GM19025 (cell line): Measurements from ENCODE around the gene CEBPZ.
A peak's percentile ranks its signal among the peaks of the same experiment; 100 is the strongest.
"Not testable (repeated sequence)": the region's sequence is repeated elsewhere in the genome, so short reads cannot be mapped to it uniquely, and the experiment has no call there.

Experiments
- ATAC-seq: cut with Tn5 transposase; IDR thresholded peaks from one replicate; pipeline ENCODE4 v1.9.1; 2021; ENCODE audit warnings: mild to moderate bottlenecking, low read depth, moderate library complexity; ENCODE audit not compliant: unreplicated experiment

Gene CEBPZ

GRCh38 chr2:37225129-37225528 lies 6.3 kb downstream of the CEBPZ start:
- ATAC-seq, result not testable (repeated sequence)

GRCh38 chr2:37224063-37224462 lies 7.3 kb downstream of the CEBPZ start:
- no peak for ATAC-seq

DNA sequence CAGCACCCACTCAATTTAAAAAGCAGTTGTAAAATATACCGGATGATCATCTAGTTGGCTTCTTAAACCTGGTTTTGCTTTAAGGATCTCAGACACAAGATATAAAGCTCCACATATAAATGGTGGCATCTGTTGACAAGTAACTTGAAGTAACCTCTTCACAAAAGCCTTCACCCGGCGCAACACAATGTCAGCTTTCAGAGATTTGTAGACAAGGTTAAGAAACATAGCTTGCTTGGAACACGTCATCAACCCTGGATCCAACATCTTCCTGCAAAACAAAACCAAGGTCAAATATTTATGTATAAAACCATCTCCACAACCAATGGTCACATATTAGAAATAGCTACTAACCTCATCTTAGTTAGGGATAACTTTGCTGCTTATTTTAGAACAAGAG lies 8.3 kb downstream of the CEBPZ start:
- ATAC-seq, result no peak

- no peak for ATAC-seq
Observed at GRCh38 chr2:37219046-37219445, 12.3 kb downstream of the CEBPZ start.

DNA sequence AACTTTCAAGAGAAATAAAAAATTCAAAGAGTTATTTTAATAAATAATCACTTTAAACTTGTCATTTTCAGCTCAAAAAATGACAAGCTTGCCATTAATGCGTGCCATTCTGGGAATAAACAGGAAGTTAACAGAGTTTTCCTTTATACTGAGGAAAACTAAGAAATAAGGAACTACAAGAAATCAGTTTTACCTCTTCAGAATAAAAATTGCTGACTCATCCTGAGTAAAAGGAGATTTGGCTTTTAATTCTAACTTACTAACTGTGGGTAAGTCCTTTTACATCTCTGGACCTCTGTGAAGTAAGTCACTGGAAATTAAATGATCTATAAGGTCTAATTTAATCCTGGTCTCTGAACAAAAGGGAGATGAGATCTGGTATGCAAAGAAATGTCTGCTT lies 16.1 kb downstream of the CEBPZ start:
- ATAC-seq, result no peak

- ATAC-seq, result no peak
Observed at GRCh38 chr2:37211939-37212338, 19.5 kb downstream of the CEBPZ start.

GRCh38 chr2:37211212-37211611 lies 20.2 kb downstream of the CEBPZ start:
- ATAC-seq, result no peak

DNA sequence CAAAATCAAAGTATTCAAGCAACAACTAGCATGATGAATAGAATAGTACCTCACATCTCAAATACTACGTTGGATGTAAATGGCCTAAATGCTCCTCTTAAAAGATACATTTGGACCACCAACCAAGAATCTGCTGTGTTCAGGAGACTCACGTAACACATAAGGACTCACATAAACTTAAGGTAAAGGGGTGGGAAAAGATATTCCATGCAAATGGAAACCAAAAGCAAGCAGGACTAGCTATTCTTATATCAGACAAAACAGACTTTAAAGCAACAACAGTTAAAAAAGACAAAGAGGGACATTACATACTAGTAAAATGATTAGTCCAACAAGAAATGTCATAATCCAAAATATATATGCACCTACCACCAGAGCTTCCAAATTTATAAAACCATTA lies 24.6 kb downstream of the CEBPZ start:
- not testable (repeated sequence) for ATAC-seq

GRCh38 chr2:37205689-37206341 lies 25.6 kb downstream of the CEBPZ start:
- no peak for ATAC-seq

DNA sequence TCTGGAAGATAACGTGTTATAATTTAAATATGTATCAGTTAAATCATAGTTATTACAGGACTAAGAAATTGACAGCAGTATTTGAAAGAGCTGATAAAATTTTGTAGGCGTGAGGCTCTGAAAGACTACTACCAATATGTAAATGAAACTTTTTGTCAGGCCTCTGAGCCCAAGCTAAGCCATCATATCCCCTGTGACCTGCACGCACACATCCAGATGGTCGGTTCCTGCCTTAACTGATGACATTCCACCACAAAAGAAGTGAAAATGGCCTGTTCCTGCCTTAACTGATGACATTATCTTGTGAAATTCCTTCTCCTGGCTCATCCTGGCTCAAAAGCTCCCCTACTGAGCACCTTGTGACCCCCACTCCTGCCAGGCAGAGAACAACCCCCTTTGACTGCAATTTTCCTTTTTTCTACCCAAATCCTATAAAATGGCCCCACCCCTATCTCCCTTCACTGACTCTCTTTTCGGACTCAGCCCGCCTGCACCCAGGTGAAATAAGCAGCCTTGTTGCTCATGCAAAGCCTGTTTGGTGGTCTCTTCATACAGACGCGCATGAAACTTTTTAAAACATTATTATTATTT lies 26.2 kb downstream of the CEBPZ start:
- ATAC-seq, result not testable (repeated sequence)

DNA sequence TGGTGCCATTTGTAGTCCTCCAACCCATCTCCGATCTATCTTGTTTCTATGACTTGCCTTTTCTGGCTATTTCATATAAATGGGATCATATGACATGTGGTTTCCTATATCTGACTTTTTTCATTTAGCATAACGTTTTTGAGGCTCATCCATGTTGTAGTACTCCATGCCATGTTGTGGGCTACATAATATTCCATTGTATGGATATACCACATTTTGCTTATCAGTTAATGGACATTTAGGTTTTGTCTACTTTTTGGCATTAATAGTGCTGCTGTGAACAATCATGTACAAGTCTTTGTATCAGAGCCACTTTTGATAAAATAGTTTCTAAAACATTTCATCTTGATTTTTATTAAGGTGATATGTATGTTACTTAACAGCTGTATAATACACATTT lies 27.7 kb downstream of the CEBPZ start:
- ATAC-seq, result no peak

DNA sequence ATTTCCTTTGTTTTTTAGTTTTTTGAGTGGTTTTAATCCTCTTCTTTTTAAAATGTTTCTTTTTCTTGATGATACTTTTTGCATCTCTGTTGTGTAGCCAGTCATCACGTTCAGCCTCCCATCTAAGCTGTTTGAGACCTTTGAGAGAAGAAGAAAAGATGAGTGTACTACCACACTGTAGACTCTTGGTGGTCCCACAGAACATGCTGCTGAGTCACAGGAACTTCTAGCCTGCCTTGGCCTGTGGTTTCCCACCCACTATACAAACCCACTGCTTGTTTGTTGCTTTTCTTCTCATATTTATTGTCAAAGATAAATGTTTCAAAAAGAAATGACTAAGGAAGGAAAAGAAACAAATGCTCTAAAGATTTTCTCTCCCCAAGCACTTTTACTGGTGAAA lies 29.6 kb downstream of the CEBPZ start:
- no peak for ATAC-seq

- ATAC-seq, result no peak
Observed at GRCh38 chr2:37201208-37201607, 30.2 kb downstream of the CEBPZ start.

- ATAC-seq, result no peak
Observed at GRCh38 chr2:37198681-37199065, 32.7 kb downstream of the CEBPZ start.

- peak; percentile 69 for ATAC-seq
Observed at GRCh38 chr2:37196320-37197195, 34.8 kb downstream of the CEBPZ start, which contains the start of gene CEBPZOS. Gene CEBPZOS (plus strand): TSS chr2:37196496. CDS start chr2:37199705, 3,209 bp downstream.

GRCh38 chr2:37195862-37196319 lies 35.5 kb downstream of the CEBPZ start:
- not testable (repeated sequence) for ATAC-seq

- no peak for ATAC-seq
Observed at GRCh38 chr2:37192551-37192950, 38.8 kb downstream of the CEBPZ start.

DNA sequence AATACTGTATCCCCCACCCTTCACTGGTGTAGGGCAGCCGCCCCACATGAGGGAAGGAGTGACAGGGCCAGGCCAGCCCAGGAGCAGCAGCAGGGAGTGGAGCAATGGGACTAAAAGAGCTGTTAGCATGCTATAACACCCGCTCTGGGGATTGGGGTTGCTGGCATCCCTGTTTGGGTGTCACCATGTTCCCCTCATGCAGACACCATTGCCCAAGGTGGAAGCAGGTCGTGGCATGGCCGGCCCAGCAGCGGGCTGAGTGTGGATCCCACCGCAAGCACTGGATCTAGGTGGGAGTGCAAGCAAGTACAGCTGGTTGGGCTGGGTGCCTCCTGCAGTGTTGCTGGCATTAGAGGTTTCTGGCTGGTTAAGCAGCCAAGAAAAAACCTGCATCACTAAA lies 39.6 kb downstream of the CEBPZ start:
- ATAC-seq, result no peak

GRCh38 chr2:37191253-37191652 lies 40.1 kb downstream of the CEBPZ start:
- no peak for ATAC-seq

DNA sequence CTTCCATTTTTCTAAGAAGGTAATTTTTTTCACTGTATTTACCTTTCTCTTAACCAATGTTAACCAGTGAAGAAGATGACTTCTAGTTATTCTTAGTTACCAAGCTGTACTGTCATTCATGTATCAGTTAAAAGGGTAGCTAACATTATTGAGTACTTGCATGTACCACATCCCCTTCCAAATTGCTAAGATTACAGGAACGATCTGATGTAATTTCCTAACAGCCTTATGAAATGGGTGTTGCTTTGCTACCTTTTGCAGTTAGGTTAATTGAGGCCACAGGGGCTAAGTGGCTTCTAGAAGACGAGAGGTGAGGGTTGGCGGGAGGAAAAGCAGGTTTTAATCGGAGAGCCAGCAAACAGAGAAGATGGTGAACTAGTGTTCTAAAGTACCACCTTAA lies 41.1 kb downstream of the CEBPZ start:
- ATAC-seq, result no peak

DNA sequence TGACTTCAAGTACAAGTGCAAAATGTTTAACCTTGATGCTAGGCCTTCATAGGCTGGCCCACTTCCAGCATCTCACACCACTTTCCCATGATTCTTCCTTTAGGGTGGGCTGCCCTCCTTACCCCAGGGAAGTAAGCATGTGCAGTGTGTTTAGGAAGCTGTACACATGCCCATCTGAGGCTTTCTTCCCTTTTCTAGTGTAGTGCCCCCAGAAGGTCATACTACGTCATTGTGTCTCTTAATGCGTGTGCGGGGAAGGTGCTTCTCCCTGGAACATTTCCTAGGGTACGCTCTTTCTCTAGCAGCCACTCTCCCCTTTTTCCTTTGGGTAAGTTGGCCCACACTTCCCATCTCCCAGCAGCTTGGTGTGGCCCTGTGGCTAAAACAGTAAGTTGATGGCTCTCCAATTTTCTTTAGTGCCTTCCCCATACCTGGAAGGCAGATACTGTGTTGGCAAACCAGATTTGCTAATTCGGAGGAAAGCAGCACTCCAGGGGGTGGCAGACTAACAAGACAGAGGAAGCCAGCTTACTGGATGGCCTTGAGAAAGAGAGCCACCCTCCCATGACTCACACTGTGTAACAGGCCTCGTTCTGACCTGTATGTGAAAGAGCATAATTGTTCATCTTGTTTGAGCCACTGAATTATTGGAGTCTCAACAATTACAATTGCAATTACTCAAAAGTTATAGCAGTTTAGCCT lies 41.8 kb downstream of the CEBPZ start:
- ATAC-seq, result no peak
